GM12872 (cell line): ENCODE data around the gene KCNN3.

Source experiments
- CTCF ChIP-seq: IDR thresholded peaks from 3 replicates; pipeline ENCODE4 v1.5.1; 2011; ENCODE audit warnings: low read depth, mild to moderate bottlenecking, low read length, moderate library complexity; ENCODE audit not compliant: insufficient read depth

KCNN3 gene

GRCh38 chr1:154869351-154870114 lies 548 bp downstream of the KCNN3 start:
- no peak for TF ChIP-seq CTCF

- TF ChIP-seq CTCF = no peak
These were observed 2.1 kb downstream of the KCNN3 start for GRCh38 chr1:154867841-154868605.

GRCh38 chr1:154867064-154867825 lies 2.8 kb downstream of the KCNN3 start:
- TF ChIP-seq CTCF = no peak

GRCh38 chr1:154866257-154867063 lies 3.6 kb downstream of the KCNN3 start:
- TF ChIP-seq CTCF = no peak

GRCh38 chr1:154865442-154866256 lies 4.4 kb downstream of the KCNN3 start:
- TF ChIP-seq CTCF = no peak

GRCh38 chr1:154864189-154864975 lies 5.7 kb downstream of the KCNN3 start:
- no peak for TF ChIP-seq CTCF
